ENCODE data around the gene AXIN1.
"Not testable (repeated sequence)": the region's sequence is repeated elsewhere in the genome, so short reads cannot be mapped to it uniquely, and the experiment has no call there.

The AXIN1 gene

GRCh38 chr16:280991-281659 lies 71.4 kb downstream of the AXIN1 start:
- DNase-seq = peak in 1 of 2 experiments; percentile 32

- no peak for DNase-seq
Measured at GRCh38 chr16:280552-280951, 72.0 kb downstream of the AXIN1 start, which contains the start of gene ARHGDIG. Gene ARHGDIG (plus strand): TSS chr16:280591. CDS start chr16:280681, 90 bp downstream.

- no peak for DNase-seq
Measured at GRCh38 chr16:280005-280460, 72.5 kb downstream of the AXIN1 start.

- no peak for DNase-seq
Measured at GRCh38 chr16:279531-279930, 73.0 kb downstream of the AXIN1 start.

GRCh38 chr16:278863-279366 lies 73.6 kb downstream of the AXIN1 start:
- DNase-seq = peak; percentile 41 to 59

- peak in 1 of 2 experiments; percentile 19 for DNase-seq
Measured at GRCh38 chr16:276426-277077, 76.0 kb downstream of the AXIN1 start.

- DNase-seq = no peak
Measured at GRCh38 chr16:275786-276232, 76.7 kb downstream of the AXIN1 start, which contains the start of gene RGS11. Gene RGS11 (minus strand): TSS chr16:275944. CDS start chr16:275911, 33 bp downstream.

GRCh38 chr16:275041-275641 lies 77.4 kb downstream of the AXIN1 start:
- peak in 1 of 2 experiments; percentile 24 for DNase-seq

GRCh38 chr16:273547-274421 lies 78.7 kb downstream of the AXIN1 start:
- DNase-seq = no peak

- no peak for DNase-seq
Measured at GRCh38 chr16:272633-273546, 79.6 kb downstream of the AXIN1 start.

- no peak for DNase-seq
Measured at GRCh38 chr16:270381-271255, 81.9 kb downstream of the AXIN1 start.

GRCh38 chr16:269061-269796 lies 83.3 kb downstream of the AXIN1 start:
- no peak for DNase-seq

- no peak for DNase-seq
Measured at GRCh38 chr16:268141-269053, 84.1 kb downstream of the AXIN1 start.

GRCh38 chr16:267562-267961 lies 85.0 kb downstream of the AXIN1 start:
- not testable (repeated sequence) for DNase-seq

GRCh38 chr16:266258-267164 lies 86.0 kb downstream of the AXIN1 start:
- DNase-seq = no peak

GRCh38 chr16:265711-266110 lies 86.8 kb downstream of the AXIN1 start:
- DNase-seq = no peak

- DNase-seq = no peak
Measured at GRCh38 chr16:265002-265529, 87.5 kb downstream of the AXIN1 start.
